HCT116 (cell line): Measurements from ENCODE around the gene XYLT1.

Source experiments
- EZH2 ChIP-seq: fragments of 200-600 bp; sonication (generic); IDR thresholded peaks from 2 replicates; pipeline ENCODE4 v1.6.1; 2017; ENCODE audit warnings: antibody characterized with exemption, mixed run types
- JUND ChIP-seq: IDR thresholded peaks from 2 replicates; pipeline ENCODE4 v1.6.1; 2012
- TF ChIP-seq, protein P1 (sequence below), 3 experiments: fragments of 200-600 bp in 1 of 3; sonication (generic) in 1 of 3; IDR thresholded peaks in 2 of 3; conservative IDR thresholded peaks in 1 of 3; 2 replicates each; pipeline ENCODE4 v1.5.1; 2012 to 2017; ENCODE audit warnings: low read depth in 2 of 3, low read length in 2 of 3, antibody characterized with exemption in 1 of 3, borderline replicate concordance in 1 of 3, control low read depth in 1 of 3, mild to moderate bottlenecking in 1 of 3, mixed read lengths in 1 of 3, mixed run types in 1 of 3, moderate library complexity in 1 of 3; ENCODE audit not compliant: insufficient read depth in 1 of 3

DNA sequence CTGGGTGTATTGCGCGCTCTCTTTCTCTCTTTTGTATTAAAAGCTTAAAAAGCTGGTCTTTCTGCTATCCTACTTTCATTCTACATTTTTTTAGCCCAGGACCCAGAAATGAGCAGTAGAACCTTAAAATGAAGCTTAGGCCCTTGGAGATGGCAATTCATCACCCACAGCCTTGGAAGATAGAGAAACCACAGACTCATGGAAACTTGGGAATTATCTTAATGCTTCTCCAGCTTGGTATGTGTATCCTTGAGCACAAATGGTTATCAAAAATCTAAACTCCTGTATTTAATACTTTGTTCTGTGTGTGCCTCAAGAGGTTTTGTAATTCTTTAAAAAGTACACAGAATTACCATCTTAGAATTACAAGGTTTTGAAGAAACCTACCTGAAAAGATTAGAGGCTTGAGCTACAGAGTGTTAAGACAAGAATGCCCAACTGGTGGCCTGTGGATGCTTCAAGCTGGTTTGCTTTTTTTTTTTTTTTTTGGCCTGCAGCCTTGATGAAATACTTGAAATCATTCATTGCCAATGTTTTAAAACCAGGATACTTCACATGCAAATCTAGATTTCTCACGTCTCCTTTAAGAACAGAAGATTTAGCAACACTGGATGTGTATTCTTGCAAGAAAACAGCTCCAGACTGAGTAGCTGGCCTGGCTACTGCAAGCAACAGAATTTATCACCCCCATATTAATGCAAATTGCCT, 105.0 kb downstream of the XYLT1 start:
- no peak for TF ChIP-seq JUND
- TF ChIP-seq, protein P1, sequence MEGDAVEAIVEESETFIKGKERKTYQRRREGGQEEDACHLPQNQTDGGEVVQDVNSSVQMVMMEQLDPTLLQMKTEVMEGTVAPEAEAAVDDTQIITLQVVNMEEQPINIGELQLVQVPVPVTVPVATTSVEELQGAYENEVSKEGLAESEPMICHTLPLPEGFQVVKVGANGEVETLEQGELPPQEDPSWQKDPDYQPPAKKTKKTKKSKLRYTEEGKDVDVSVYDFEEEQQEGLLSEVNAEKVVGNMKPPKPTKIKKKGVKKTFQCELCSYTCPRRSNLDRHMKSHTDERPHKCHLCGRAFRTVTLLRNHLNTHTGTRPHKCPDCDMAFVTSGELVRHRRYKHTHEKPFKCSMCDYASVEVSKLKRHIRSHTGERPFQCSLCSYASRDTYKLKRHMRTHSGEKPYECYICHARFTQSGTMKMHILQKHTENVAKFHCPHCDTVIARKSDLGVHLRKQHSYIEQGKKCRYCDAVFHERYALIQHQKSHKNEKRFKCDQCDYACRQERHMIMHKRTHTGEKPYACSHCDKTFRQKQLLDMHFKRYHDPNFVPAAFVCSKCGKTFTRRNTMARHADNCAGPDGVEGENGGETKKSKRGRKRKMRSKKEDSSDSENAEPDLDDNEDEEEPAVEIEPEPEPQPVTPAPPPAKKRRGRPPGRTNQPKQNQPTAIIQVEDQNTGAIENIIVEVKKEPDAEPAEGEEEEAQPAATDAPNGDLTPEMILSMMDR (IDR thresholded peaks at IDR 0.05 in 2 of 3, conservative IDR thresholded peaks at IDR 0.05 in 1 of 3; ENCODE audit: borderline replicate concordance in 1 of 3, insufficient read depth in 1 of 3, low read depth in 2 of 3, low read length in 2 of 3), result no peak
- no peak for TF ChIP-seq EZH2
